MCF 10A (cell line): ENCODE measurements around the gene USP17L10. TPM values are rescaled to one million over a fixed set of nuclear protein-coding genes. Genes with fewer than 3 reads are reported as not detected.
"Not testable (repeated sequence)": the region's sequence is repeated elsewhere in the genome, so short reads cannot be mapped to it uniquely, and the experiment has no call there.

Source experiments
- Bru-seq: library from RNA; stranded (reverse); fragments of 400-500 nt; gene quantifications from one replicate; lab custom pipeline; 2021; lab: Mats Ljungman, UMichigan
- BruChase-seq, 2 experiments: library from RNA; stranded (reverse); fragments of 400-500 nt; gene quantifications; one replicate each; lab custom pipeline; 2021; lab: Mats Ljungman, UMichigan
- BruUV-seq: library from RNA; stranded (reverse); fragments of 400-500 nt; replicated peaks from 2 replicates; lab custom pipeline; 2021; lab: Mats Ljungman, UMichigan
- CTCF ChIA-PET: fragments of 300-600 bp; sonication (Branson Sonifier 250); formaldehyde crosslinking; extraction: SDS; loops from one replicate; lab custom pipeline; 2021; ENCODE audit warnings: antibody characterized with exemption, inconsistent platforms; lab: Yijun Ruan, JAX
- POLR2A ChIA-PET: fragments of 300-600, 350-650 bp; sonication (Branson Sonifier 250); formaldehyde crosslinking; extraction: SDS; loops from one replicate; lab custom pipeline; 2020; ENCODE audit warnings: antibody characterized with exemption, inconsistent platforms; lab: Yijun Ruan, JAX
- DNase-seq: peaks from one replicate; pipeline ENCODE4 v3.0.0-alpha.2; 2018; ENCODE audit not compliant: unreplicated experiment
- H3K27ac Mint-ChIP-seq: one replicate; pipeline ENCODE4 v1.8.0; 2022; ENCODE audit warnings: mild to moderate bottlenecking, low read depth, mixed read lengths; ENCODE audit not compliant: unreplicated experiment
- H3K27me3 Mint-ChIP-seq: one replicate; pipeline ENCODE4 v1.8.0; 2022; ENCODE audit warnings: mixed read lengths; ENCODE audit not compliant: insufficient read depth, unreplicated experiment
- H3K36me3 Mint-ChIP-seq: one replicate; pipeline ENCODE4 v1.8.0; 2022; ENCODE audit warnings: mild to moderate bottlenecking, moderate library complexity, mixed read lengths; ENCODE audit not compliant: insufficient read depth, unreplicated experiment
- H3K4me1 Mint-ChIP-seq: one replicate; pipeline ENCODE4 v1.8.0; 2022; ENCODE audit warnings: mixed read lengths; ENCODE audit not compliant: insufficient read depth, unreplicated experiment
- H3K4me3 Mint-ChIP-seq: one replicate; pipeline ENCODE4 v1.8.0; 2022; ENCODE audit warnings: mild to moderate bottlenecking, moderate library complexity, mixed read lengths; ENCODE audit not compliant: unreplicated experiment
- H3K9me3 Mint-ChIP-seq: one replicate; pipeline ENCODE4 v1.8.0; 2022; ENCODE audit warnings: mixed read lengths; ENCODE audit not compliant: unreplicated experiment
- intact Hi-C: fragments of 100-400 bp; cut with micrococcal nuclease; formaldehyde crosslinking; loops from 2 replicates; pipeline ENCODE4 v1.14.1; 2022
- long read RNA-seq: library from polyadenylated mRNA; stranded (forward); transcript quantifications from one replicate; pipeline ENCODE4 v2.0.0, GENCODE V29; 2022
- total RNA-seq: library from RNA; stranded (reverse); gene quantifications from 2 replicates; pipeline ENCODE4 v1.2.3, GENCODE V29; 2022
- TF ChIP-seq, protein P1 (sequence below): fragments of 200-600 bp; IDR thresholded peaks from one replicate; pipeline ENCODE4 v1.8.0; 2022; ENCODE audit warnings: antibody characterized with exemption, mild to moderate bottlenecking; ENCODE audit not compliant: unreplicated experiment

USP17L10 gene, protein sequence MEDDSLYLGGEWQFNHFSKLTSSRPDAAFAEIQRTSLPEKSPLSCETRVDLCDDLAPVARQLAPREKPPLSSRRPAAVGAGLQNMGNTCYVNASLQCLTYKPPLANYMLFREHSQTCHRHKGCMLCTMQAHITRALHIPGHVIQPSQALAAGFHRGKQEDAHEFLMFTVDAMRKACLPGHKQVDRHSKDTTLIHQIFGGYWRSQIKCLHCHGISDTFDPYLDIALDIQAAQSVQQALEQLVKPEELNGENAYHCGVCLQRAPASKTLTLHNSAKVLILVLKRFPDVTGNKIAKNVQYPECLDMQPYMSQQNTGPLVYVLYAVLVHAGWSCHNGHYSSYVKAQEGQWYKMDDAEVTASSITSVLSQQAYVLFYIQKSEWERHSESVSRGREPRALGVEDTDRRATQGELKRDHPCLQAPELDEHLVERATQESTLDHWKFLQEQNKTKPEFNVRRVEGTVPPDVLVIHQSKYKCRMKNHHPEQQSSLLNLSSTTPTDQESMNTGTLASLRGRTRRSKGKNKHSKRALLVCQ
- total RNA-seq, result not detected in 2 replicates
- not detected for Bru-seq, nascent RNA
- not detected for BruChase-seq, experiment 1, labeled RNA remaining after a 6-hour chase
- not detected for BruChase-seq, experiment 2, labeled RNA remaining after a 2-hour chase
- long read RNA-seq, result 0 reads

DNA sequence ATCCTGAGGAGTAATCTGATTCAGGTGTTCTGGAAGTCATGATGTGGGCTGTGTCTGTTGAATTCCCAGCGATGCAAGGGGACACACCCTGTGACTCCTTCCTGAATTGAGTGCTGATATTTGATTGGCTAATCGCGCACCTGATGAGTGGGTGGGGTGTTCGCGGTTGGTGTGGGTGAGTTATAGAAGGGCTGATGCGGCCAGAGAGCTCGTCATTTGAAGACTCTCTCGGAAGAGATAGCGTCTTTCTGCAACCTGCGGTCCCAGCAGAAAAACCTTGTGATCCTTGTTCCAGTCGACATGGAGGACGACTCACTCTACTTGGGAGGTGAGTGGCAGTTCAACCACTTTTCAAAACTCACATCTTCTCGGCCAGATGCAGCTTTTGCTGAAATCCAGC is at the start of gene USP17L10:
USP17L10 (plus strand) TSS at position 301 of the 400 bp plus-strand sequence; CDS start at position 301, 0 bp downstream.
- CTCF ChIA-PET, POLR2A ChIA-PET, H3K4me3 Mint-ChIP-seq, BruUV-seq, DNase-seq, H3K9me3 Mint-ChIP-seq, H3K36me3 Mint-ChIP-seq, H3K27ac Mint-ChIP-seq, H3K27me3 Mint-ChIP-seq, intact Hi-C loops, H3K4me1 Mint-ChIP-seq: not testable (repeated sequence)

DNA sequence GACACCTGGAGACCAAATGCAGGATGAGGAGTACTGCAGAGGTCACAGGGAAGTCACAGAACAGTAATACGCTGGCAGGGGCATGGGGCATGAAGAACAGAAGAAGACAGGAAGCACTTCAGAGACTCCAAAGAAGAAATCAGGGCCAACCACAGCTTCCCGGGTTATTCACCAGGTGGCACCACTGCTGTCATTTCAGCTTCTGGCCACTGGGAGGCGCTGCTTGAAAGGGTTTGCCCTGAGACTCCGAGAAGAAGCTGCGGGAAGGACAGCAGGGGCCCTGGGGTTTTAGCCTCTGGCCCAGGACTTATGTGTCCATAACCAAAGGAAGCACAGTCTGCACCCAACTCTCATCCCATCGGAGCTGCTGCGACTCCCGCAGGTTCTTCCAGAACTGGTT is 44.5 kb upstream of the USP17L10 start:
- ChIA-PET POLR2A (interaction anchor here (0.6 kb wide), 1 partner anchor 19 kb away, joined by 3 read pairs; no protein-coding TSS in a partner anchor), CTCF (interaction anchor here (0.6 kb wide), 1 partner anchor 866 kb away, joined by 3 read pairs; no protein-coding TSS in a partner anchor)
- H3K27me3 Mint-ChIP-seq, H3K4me1 Mint-ChIP-seq, H3K36me3 Mint-ChIP-seq, BruUV-seq, intact Hi-C loops, H3K9me3 Mint-ChIP-seq, H3K27ac Mint-ChIP-seq, H3K4me3 Mint-ChIP-seq: not testable (repeated sequence)
- TF ChIP-seq, protein P1, sequence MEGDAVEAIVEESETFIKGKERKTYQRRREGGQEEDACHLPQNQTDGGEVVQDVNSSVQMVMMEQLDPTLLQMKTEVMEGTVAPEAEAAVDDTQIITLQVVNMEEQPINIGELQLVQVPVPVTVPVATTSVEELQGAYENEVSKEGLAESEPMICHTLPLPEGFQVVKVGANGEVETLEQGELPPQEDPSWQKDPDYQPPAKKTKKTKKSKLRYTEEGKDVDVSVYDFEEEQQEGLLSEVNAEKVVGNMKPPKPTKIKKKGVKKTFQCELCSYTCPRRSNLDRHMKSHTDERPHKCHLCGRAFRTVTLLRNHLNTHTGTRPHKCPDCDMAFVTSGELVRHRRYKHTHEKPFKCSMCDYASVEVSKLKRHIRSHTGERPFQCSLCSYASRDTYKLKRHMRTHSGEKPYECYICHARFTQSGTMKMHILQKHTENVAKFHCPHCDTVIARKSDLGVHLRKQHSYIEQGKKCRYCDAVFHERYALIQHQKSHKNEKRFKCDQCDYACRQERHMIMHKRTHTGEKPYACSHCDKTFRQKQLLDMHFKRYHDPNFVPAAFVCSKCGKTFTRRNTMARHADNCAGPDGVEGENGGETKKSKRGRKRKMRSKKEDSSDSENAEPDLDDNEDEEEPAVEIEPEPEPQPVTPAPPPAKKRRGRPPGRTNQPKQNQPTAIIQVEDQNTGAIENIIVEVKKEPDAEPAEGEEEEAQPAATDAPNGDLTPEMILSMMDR, result peak; percentile 69
- DNase-seq, result peak; percentile 39

DNA sequence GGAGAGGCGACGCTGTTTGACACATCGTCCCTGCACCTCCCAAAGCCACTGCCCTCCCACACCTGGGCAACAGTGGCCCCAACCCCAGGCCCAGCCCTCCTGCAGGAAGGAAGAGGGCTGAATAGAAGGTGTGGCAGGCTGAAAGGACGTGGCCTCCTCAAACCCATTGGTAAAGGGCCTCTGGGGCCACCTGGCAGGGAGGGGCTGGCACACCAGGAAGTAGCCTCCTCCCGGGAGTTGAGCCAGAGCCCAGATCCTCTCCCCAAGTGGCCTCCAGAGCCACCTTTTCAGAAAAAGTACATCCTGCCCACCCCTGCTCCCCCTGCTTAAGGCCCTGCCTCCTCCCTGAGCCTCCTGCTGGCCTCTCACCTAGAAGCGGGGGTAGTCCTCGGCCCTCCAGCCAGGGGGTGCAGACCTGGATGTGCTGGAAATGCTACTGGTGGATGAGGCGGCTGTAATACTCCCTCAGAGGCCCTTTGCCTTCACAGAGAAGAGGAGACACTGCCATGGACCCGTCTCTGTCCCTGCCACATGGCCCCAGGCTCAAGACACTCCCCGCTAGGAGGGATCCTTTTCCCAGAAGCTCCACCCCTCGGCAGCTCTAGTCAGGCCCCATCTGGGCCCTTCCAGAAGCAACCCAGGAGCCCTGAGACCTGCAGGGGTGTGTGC is 40.5 kb upstream of the USP17L10 start, which contains the start of gene FAM90A26:
FAM90A26 (plus strand) TSS at position 619 of the 669 bp plus-strand sequence. CDS start 2,764 bp downstream, outside the sequence.
- CTCF ChIA-PET, intact Hi-C loops, H3K36me3 Mint-ChIP-seq, H3K9me3 Mint-ChIP-seq, POLR2A ChIA-PET, H3K4me3 Mint-ChIP-seq, H3K27ac Mint-ChIP-seq, BruUV-seq, H3K4me1 Mint-ChIP-seq, H3K27me3 Mint-ChIP-seq: not testable (repeated sequence)
- DNase-seq, result peak; percentile 24

DNA sequence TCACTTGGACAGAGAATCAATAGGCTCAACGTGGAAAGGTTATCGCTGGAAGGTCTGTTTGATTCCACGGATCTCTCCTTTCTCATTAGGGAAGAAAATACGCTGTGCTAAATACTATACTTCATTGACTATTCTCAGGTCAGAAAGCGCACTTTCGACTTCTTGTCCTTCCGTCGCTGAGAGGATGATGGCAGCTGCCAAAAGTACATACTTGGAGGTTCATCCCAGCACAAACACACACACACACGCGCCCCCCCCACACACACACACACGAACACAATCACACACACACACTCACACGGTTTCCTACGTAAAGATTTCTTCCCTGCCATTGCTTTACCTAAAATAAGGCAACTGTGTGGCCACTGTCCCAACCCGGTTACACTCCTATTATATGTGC is 4.2 kb downstream of the USP17L10 start:
- POLR2A ChIA-PET, H3K9me3 Mint-ChIP-seq, BruUV-seq, DNase-seq, H3K36me3 Mint-ChIP-seq, intact Hi-C loops, H3K27me3 Mint-ChIP-seq, CTCF ChIA-PET, H3K4me3 Mint-ChIP-seq, H3K4me1 Mint-ChIP-seq, H3K27ac Mint-ChIP-seq: not testable (repeated sequence)

DNA sequence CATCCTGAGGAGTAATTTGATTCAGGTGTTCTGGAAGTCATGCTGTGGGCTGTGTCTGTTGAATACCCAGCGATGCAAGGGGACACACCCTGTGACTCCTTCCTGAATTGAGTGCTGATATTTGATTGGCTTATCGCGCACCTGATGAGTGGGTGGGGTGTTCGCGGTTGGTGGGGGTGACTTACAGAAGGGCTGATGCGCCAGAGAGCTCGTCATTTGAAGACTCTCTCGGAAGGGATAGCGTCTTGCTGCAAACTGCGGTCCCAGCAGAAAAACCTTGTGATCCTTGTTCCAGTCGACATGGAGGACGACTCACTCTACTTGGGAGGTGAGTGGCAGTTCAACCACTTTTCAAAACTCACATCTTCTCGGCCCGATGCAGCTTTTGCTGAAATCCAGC is 4.6 kb downstream of the USP17L10 start, which contains the start of gene USP17L11:
USP17L11 (plus strand) TSS at position 301 of the 400 bp plus-strand sequence; CDS start at position 301, 0 bp downstream.
- H3K4me3 Mint-ChIP-seq, H3K4me1 Mint-ChIP-seq, H3K27ac Mint-ChIP-seq, DNase-seq, BruUV-seq, H3K27me3 Mint-ChIP-seq, H3K36me3 Mint-ChIP-seq, POLR2A ChIA-PET, CTCF ChIA-PET, H3K9me3 Mint-ChIP-seq, intact Hi-C loops: not testable (repeated sequence)

DNA sequence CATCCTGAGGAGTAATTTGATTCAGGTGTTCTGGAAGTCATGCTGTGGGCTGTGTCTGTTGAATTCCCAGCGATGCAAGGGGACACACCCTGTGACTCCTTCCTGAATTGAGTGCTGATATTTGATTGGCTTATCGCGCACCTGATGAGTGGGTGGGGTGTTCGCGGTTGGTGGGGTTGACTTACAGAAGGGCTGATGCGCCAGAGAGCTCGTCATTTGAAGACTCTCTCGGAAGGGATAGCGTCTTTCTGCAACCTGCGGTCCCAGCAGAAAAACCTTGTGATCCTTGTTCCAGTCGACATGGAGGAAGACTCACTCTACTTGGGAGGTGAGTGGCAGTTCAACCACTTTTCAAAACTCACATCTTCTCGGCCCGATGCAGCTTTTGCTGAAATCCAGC is 9.4 kb downstream of the USP17L10 start, which contains the start of gene USP17L12:
USP17L12 (plus strand) TSS at position 301 of the 400 bp plus-strand sequence; CDS start at position 301, 0 bp downstream.
- H3K36me3 Mint-ChIP-seq, H3K9me3 Mint-ChIP-seq, H3K4me3 Mint-ChIP-seq, H3K27ac Mint-ChIP-seq, H3K4me1 Mint-ChIP-seq, intact Hi-C loops, CTCF ChIA-PET, H3K27me3 Mint-ChIP-seq, POLR2A ChIA-PET, DNase-seq, BruUV-seq: not testable (repeated sequence)

DNA sequence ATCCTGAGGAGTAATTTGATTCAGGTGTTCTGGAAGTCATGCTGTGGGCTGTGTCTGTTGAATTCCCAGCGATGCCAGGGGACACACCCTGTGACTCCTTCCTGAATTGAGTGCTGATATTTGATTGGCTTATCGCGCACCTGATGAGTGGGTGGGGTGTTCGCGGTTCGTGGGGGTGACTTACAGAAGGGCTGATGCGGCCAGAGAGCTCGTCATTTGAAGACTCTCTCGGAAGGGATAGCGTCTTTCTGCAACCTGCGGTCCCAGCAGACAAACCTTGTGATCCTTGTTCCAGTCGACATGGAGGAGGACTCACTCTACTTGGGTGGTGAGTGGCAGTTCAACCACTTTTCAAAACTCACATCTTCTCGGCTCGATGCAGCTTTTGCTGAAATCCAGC is 14.1 kb downstream of the USP17L10 start, which contains the start of gene USP17L13:
USP17L13 (plus strand) TSS at position 301 of the 400 bp plus-strand sequence; CDS start at position 301, 0 bp downstream.
- POLR2A ChIA-PET, H3K27me3 Mint-ChIP-seq, H3K36me3 Mint-ChIP-seq, H3K9me3 Mint-ChIP-seq, CTCF ChIA-PET, BruUV-seq, DNase-seq, H3K27ac Mint-ChIP-seq, H3K4me1 Mint-ChIP-seq, intact Hi-C loops, H3K4me3 Mint-ChIP-seq: not testable (repeated sequence)
